Measurements from ENCODE around the gene PILRA.
"Not testable (repeated sequence)": the region's sequence is repeated elsewhere in the genome, so short reads cannot be mapped to it uniquely, and the experiment has no call there.

GRCh38 chr7:100363797-100364196, 9.5 kb upstream of the PILRA start:
- TF ChIP-seq EZH2 (IDR thresholded peaks at IDR 0.05; ENCODE audit: insufficient read depth, poor library complexity, severe bottlenecking); EZH2phosphoT487 (IDR thresholded peaks at IDR 0.05; ENCODE audit: insufficient read depth, low read depth): not testable (repeated sequence)
